ENCODE data around the gene NCF4.

DNA sequence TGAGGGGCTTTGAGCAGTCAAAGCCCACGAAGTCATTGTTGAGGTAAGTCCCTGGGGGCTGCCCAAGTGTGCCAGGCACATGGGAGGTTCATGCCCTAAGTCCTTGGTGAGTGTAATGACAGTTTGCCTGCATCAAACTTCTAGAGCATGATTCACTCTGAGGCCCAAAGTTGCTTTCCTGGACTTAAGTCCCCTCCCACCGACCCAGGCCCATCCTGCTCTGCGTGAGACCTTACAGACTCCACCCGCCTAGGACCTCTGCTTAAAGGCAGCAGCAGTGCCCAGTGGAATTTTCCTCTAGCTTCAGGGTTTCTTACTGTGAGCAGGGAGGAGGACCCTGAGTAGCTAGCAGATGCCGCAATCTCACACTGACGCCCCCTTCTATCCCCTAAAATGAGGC, 38.2 kb upstream of the NCF4 start:
- TF ChIP-seq CTCF (IDR thresholded peaks at IDR 0.05), result no peak
- TF ChIP-seq, protein P1, sequence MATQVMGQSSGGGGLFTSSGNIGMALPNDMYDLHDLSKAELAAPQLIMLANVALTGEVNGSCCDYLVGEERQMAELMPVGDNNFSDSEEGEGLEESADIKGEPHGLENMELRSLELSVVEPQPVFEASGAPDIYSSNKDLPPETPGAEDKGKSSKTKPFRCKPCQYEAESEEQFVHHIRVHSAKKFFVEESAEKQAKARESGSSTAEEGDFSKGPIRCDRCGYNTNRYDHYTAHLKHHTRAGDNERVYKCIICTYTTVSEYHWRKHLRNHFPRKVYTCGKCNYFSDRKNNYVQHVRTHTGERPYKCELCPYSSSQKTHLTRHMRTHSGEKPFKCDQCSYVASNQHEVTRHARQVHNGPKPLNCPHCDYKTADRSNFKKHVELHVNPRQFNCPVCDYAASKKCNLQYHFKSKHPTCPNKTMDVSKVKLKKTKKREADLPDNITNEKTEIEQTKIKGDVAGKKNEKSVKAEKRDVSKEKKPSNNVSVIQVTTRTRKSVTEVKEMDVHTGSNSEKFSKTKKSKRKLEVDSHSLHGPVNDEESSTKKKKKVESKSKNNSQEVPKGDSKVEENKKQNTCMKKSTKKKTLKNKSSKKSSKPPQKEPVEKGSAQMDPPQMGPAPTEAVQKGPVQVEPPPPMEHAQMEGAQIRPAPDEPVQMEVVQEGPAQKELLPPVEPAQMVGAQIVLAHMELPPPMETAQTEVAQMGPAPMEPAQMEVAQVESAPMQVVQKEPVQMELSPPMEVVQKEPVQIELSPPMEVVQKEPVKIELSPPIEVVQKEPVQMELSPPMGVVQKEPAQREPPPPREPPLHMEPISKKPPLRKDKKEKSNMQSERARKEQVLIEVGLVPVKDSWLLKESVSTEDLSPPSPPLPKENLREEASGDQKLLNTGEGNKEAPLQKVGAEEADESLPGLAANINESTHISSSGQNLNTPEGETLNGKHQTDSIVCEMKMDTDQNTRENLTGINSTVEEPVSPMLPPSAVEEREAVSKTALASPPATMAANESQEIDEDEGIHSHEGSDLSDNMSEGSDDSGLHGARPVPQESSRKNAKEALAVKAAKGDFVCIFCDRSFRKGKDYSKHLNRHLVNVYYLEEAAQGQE (IDR thresholded peaks at IDR 0.05; ENCODE audit: insufficient read depth in 1 of 2, low read depth in 2 of 2, low read length in 1 of 2), result no peak
- TF ChIP-seq POLR2AphosphoS5 (IDR thresholded peaks at IDR 0.05; ENCODE audit: low read depth, low read length), result no peak
- no peak for TF ChIP-seq SIN3A (IDR thresholded peaks at IDR 0.05; ENCODE audit: borderline replicate concordance, insufficient read depth, low read depth, low read length)

Data from Panc1 (cell line).